ENCODE data around the gene FBXO46. TPM values are rescaled to one million over a fixed set of nuclear protein-coding genes. Genes with fewer than 3 reads are reported as not detected.
"Not testable (repeated sequence)": the region's sequence is repeated elsewhere in the genome, so short reads cannot be mapped to it uniquely, and the experiment has no call there.

The FBXO46 gene
- total and polyA plus RNA-seq, 10 of the 15 experiments (the other 5 are each of a cell fraction or from before 2014, with no cell fraction given): 2.5 to 61.5 (median 13.7) TPM

- TF ChIP-seq TCF12 (IDR thresholded peaks at IDR 0.05; ENCODE audit: low read depth, low read length) (0 out of 2 replicates have a peak, but pooled peaks have one; percentile 41), MEF2B (IDR thresholded peaks at IDR 0.05; ENCODE audit: partially characterized antibody, poor library complexity, severe bottlenecking) (peak; percentile 70), IRF4 (IDR thresholded peaks at IDR 0.05; ENCODE audit: low read depth, low read length) (peak; percentile 55; the same call in 1 of the 2 replicates), GATAD2B (conservative IDR thresholded peaks at IDR 0.05; ENCODE audit: low read depth) (peak; percentile 74), ZNF274 (IDR thresholded peaks at IDR 0.05; ENCODE audit: insufficient read depth, insufficient read length) (no peak), DPF2 (IDR thresholded peaks at IDR 0.05) (0 out of 2 replicates have a peak, but pooled peaks have one; percentile 39), WRNIP1 (IDR thresholded peaks at IDR 0.05; ENCODE audit: borderline replicate concordance, low read depth, low read length) (0 out of 2 replicates have a peak, but pooled peaks have one; percentile 27), MYC (IDR thresholded peaks at IDR 0.05; ENCODE audit: insufficient read depth, insufficient read length, insufficient replicate concordance, low read length, severe bottlenecking) (no peak)
These were observed 851 bp downstream of the FBXO46 start (continued) for GRCh38 chr19:45729800-45730290.

GRCh38 chr19:45728683-45729082 is 2.0 kb downstream of the FBXO46 start:
- H3K9me3 ChIP-seq (replicated peaks; ENCODE audit: control insufficient read depth, insufficient read depth, low read length); H3K36me3 ChIP-seq (ENCODE audit: control insufficient read depth in 2 of 2, insufficient read depth in 2 of 2, low read length in 1 of 2); RAD21 ChIA-PET (ENCODE audit: unreplicated experiment); H4K20me1 ChIP-seq (ENCODE audit: control insufficient read depth, insufficient read depth); H3K4me1 ChIP-seq (ENCODE audit: control insufficient read depth, insufficient read depth, low read length); in situ Hi-C loops (cut with MboI); intact Hi-C loops (cut with micrococcal nuclease; ENCODE audit: unreplicated experiment); H3K9ac ChIP-seq (ENCODE audit: control insufficient read depth, insufficient read depth, low read length); H3K27ac ChIP-seq (ENCODE audit: control insufficient read depth, insufficient read depth); BruUV-seq (replicated peaks); ATAC-seq; H3K27me3 ChIP-seq (replicated peaks in 1 of 2; ENCODE audit: control insufficient read depth in 2 of 2, insufficient read depth in 2 of 2, low read length in 1 of 2); H2AFZ ChIP-seq (ENCODE audit: control insufficient read depth, low read depth, low read length); DNase-seq (ENCODE audit: low read depth, low spot score); FAIRE-seq: not testable (repeated sequence)
- peak; percentile 76; the same call in 1 of the 2 replicates for TF ChIP-seq MLLT1 (IDR thresholded peaks at IDR 0.05)
- CTCF ChIA-PET: interaction anchor here (1.9 kb wide), 1 partner anchor 71 kb away, joined by 5 read pairs; no protein-coding TSS in a partner anchor
- peak overlapping the region; percentile 60; the same call in 1 of the 2 replicates for H3K4me3 ChIP-seq
- H3K4me2 ChIP-seq (ENCODE audit: control insufficient read depth, insufficient read depth): peak overlapping the region; percentile 31
- peaks cover 71% of the 10 kb centered on the region for H3K79me2 ChIP-seq (ENCODE audit: control insufficient read depth, insufficient read depth, low read length)
- POLR2A ChIA-PET: interaction anchor here (3.8 kb wide), 1 partner anchor 11 kb away, joined by 58 read pairs; no protein-coding TSS in a partner anchor
- SMC1A ChIA-PET (ENCODE audit: uncharacterized antibody, unreplicated experiment): interaction anchor here (2.2 to 2.9 kb wide), 2 partner anchors 12 to 37 kb away, joined by 11 to 35 read pairs; partner anchors contain the start of genes QPCTL and SNRPD2
- 98% methylated on average over 18 of the region's 18 CpGs for WGBS (ENCODE audit: insufficient coverage, insufficient replicate concordance, low lambda C conversion rate, missing lambda C conversion rate)

- 98% methylated on average over 11 of the region's 11 CpGs for WGBS (ENCODE audit: insufficient coverage, insufficient replicate concordance, low lambda C conversion rate, missing lambda C conversion rate)
- not testable (repeated sequence) for FAIRE-seq
These were observed 10.6 kb downstream of the FBXO46 start for GRCh38 chr19:45720065-45720464.

More at GRCh38 chr19:45720065-45720464, 10.6 kb downstream of the FBXO46 start:
- Histone ChIP-seq H3K36me3 (ENCODE audit: control insufficient read depth in 2 of 2, insufficient read depth in 2 of 2, low read length in 1 of 2) (peaks cover 8 to 25% of the 10 kb centered on the region in 2 experiments), H3K79me2 (ENCODE audit: control insufficient read depth, insufficient read depth, low read length) (peaks cover 68% of the 10 kb centered on the region), H3K4me1 (ENCODE audit: control insufficient read depth, insufficient read depth, low read length) (peaks cover 13% of the 10 kb centered on the region)
- BruUV-seq (replicated peaks); H3K4me2 ChIP-seq (ENCODE audit: control insufficient read depth, insufficient read depth); intact Hi-C loops (cut with micrococcal nuclease; ENCODE audit: unreplicated experiment); H3K27me3 ChIP-seq (replicated peaks in 1 of 2; ENCODE audit: control insufficient read depth in 2 of 2, insufficient read depth in 2 of 2, low read length in 1 of 2); in situ Hi-C loops (cut with MboI); ATAC-seq; H3K4me3 ChIP-seq; DNase-seq (ENCODE audit: low read depth, low spot score); H2AFZ ChIP-seq (ENCODE audit: control insufficient read depth, low read depth, low read length); H3K9ac ChIP-seq (ENCODE audit: control insufficient read depth, insufficient read depth, low read length); H3K27ac ChIP-seq (ENCODE audit: control insufficient read depth, insufficient read depth); H4K20me1 ChIP-seq (ENCODE audit: control insufficient read depth, insufficient read depth); H3K9me3 ChIP-seq (replicated peaks; ENCODE audit: control insufficient read depth, insufficient read depth, low read length): not testable (repeated sequence)
- ChIA-PET CTCF (interaction anchor here (1.0 to 1.8 kb wide), 2 partner anchors 10 to 30 kb away, joined by 4 to 9 read pairs; partner anchors contain the start of gene FBXO46), SMC1A (ENCODE audit: uncharacterized antibody, unreplicated experiment) (interaction anchor here (1.3 kb wide), 1 partner anchor 10 kb away, joined by 5 read pairs; no protein-coding TSS in a partner anchor), POLR2A (interaction anchor here (1.1 to 5.9 kb wide), 2 partner anchors 10 to 28 kb away, joined by 3 to 58 read pairs; partner anchors contain the start of genes FBXO46 and SNRPD2), RAD21 (ENCODE audit: unreplicated experiment) (interaction anchor here (0.7 kb wide), 1 partner anchor 8 kb away, joined by 3 read pairs; no protein-coding TSS in a partner anchor)
